Measurements from ENCODE around the gene TULP4. TPM values are rescaled to one million over a fixed set of nuclear protein-coding genes. Genes with fewer than 3 reads are reported as not detected.

TULP4 gene
- total RNA-seq, 2 donors from 2014 or later, result 111 to 119 TPM

- DNase-seq (ENCODE audit: low spot score), result no peak
- Histone ChIP-seq H3K27me3 (replicated peaks; ENCODE audit: insufficient read depth) (no peaks in the 10 kb centered on the region), H3K4me3 (no peak overlapping the region), H3K4me1 (replicated peaks) (no peaks in the 10 kb centered on the region), H3K36me3 (no peaks in the 10 kb centered on the region), H3K9me3 (no peaks in the 10 kb centered on the region), H3K27ac (no peak overlapping the region)
- 94% methylated on average over 7 of the region's 7 CpGs for WGBS
- TF ChIP-seq, protein P1, sequence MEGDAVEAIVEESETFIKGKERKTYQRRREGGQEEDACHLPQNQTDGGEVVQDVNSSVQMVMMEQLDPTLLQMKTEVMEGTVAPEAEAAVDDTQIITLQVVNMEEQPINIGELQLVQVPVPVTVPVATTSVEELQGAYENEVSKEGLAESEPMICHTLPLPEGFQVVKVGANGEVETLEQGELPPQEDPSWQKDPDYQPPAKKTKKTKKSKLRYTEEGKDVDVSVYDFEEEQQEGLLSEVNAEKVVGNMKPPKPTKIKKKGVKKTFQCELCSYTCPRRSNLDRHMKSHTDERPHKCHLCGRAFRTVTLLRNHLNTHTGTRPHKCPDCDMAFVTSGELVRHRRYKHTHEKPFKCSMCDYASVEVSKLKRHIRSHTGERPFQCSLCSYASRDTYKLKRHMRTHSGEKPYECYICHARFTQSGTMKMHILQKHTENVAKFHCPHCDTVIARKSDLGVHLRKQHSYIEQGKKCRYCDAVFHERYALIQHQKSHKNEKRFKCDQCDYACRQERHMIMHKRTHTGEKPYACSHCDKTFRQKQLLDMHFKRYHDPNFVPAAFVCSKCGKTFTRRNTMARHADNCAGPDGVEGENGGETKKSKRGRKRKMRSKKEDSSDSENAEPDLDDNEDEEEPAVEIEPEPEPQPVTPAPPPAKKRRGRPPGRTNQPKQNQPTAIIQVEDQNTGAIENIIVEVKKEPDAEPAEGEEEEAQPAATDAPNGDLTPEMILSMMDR (IDR thresholded peaks at IDR 0.05), result no peak
- TF ChIP-seq POLR2AphosphoS5 (IDR thresholded peaks at IDR 0.05) (no peak), POLR2A (IDR thresholded peaks at IDR 0.05) (no peak)
- intact Hi-C loops (cut with DNase I), result no loop called here
Observed at GRCh38 chr6:158438226-158438625, 126.0 kb downstream of the TULP4 start.

DNA sequence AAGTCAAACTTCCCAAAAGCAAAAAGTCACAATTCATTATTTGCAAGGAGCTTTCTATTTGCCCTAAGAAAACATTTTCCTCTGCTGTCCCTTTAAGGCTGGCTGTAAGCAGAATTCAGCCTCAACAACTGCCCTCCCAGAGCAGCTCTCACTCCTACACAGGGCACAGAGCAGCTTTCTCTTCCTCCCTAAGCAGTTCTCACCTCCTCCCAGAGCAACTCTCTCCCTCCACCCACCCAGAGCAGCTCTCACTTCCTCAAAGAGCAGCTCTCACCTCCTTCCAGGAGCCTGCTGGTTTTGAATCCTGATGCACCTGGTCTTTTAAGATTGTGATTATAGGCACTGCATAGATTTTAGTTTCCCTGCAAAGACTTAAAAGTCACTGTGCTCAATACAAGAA is 127.0 kb downstream of the TULP4 start:
- H3K36me3 ChIP-seq, result no peaks in the 10 kb centered on the region
- no peaks in the 10 kb centered on the region for H3K4me1 ChIP-seq (replicated peaks)
- TF ChIP-seq POLR2AphosphoS5 (IDR thresholded peaks at IDR 0.05), result no peak
- TF ChIP-seq, protein P1 (IDR thresholded peaks at IDR 0.05), result no peak
- intact Hi-C loops (cut with DNase I), result no loop called here
- H3K27me3 ChIP-seq (replicated peaks; ENCODE audit: insufficient read depth), result no peaks in the 10 kb centered on the region
- H3K27ac ChIP-seq, result no peak overlapping the region
- no peak overlapping the region for H3K4me3 ChIP-seq
- no peak for DNase-seq (ENCODE audit: low spot score)
- H3K9me3 ChIP-seq, result no peaks in the 10 kb centered on the region

GRCh38 chr6:158441716-158442215 is 129.5 kb downstream of the TULP4 start:
- WGBS, result 44% methylated on average over 7 of the region's 7 CpGs
- TF ChIP-seq, protein P1 (IDR thresholded peaks at IDR 0.05), result no peak
- no peak for TF ChIP-seq POLR2A (IDR thresholded peaks at IDR 0.05)
- TF ChIP-seq POLR2AphosphoS5 (IDR thresholded peaks at IDR 0.05), result no peak
- no peak for DNase-seq (ENCODE audit: low spot score)
- intact Hi-C loops (cut with DNase I), result no loop called here
- Histone ChIP-seq H3K4me1 (replicated peaks) (no peaks in the 10 kb centered on the region), H3K4me3 (no peak overlapping the region), H3K27ac (no peak overlapping the region), H3K9me3 (no peaks in the 10 kb centered on the region), H3K27me3 (replicated peaks; ENCODE audit: insufficient read depth) (no peaks in the 10 kb centered on the region), H3K36me3 (no peaks in the 10 kb centered on the region)

- intact Hi-C loops (cut with DNase I), result no loop called here
- TF ChIP-seq POLR2AphosphoS5 (IDR thresholded peaks at IDR 0.05) (no peak), POLR2A (IDR thresholded peaks at IDR 0.05) (no peak)
- TF ChIP-seq, protein P1 (IDR thresholded peaks at IDR 0.05), result no peak
- no peaks in the 10 kb centered on the region for H3K27me3 ChIP-seq (replicated peaks; ENCODE audit: insufficient read depth)
- no peaks in the 10 kb centered on the region for H3K9me3 ChIP-seq
- H3K4me3 ChIP-seq, result no peak overlapping the region
- no peak for DNase-seq (ENCODE audit: low spot score)
- no peaks in the 10 kb centered on the region for H3K4me1 ChIP-seq (replicated peaks)
- 90% methylated on average over 4 of the region's 4 CpGs for WGBS
- no peak overlapping the region for H3K27ac ChIP-seq
- H3K36me3 ChIP-seq, result no peaks in the 10 kb centered on the region
Observed at GRCh38 chr6:158442306-158442705, 130.0 kb downstream of the TULP4 start.

GRCh38 chr6:158445426-158446085 is 133.3 kb downstream of the TULP4 start:
- 91% methylated on average over 5 of the region's 5 CpGs for WGBS
- Histone ChIP-seq H3K27me3 (replicated peaks; ENCODE audit: insufficient read depth) (no peaks in the 10 kb centered on the region), H3K9me3 (no peaks in the 10 kb centered on the region), H3K36me3 (no peaks in the 10 kb centered on the region), H3K4me1 (replicated peaks) (no peaks in the 10 kb centered on the region), H3K4me3 (no peak overlapping the region), H3K27ac (no peak overlapping the region)
- TF ChIP-seq POLR2AphosphoS5 (IDR thresholded peaks at IDR 0.05) (no peak), POLR2A (IDR thresholded peaks at IDR 0.05) (no peak)
- TF ChIP-seq, protein P1 (IDR thresholded peaks at IDR 0.05), result no peak
- no peak for DNase-seq (ENCODE audit: low spot score)
- intact Hi-C loops (cut with DNase I), result no loop called here

All from prostate gland (tissue), 2 donors.